ENCODE data around the gene EFNA5. TPM values are rescaled to one million over a fixed set of nuclear protein-coding genes. Genes with fewer than 3 reads are reported as not detected.
A peak's percentile ranks its signal among the peaks of the same experiment; 100 is the strongest.

The EFNA5 gene
- polyA plus RNA-seq, 6 donors from 2014 or later = not detected

GRCh38 chr5:107469485-107470294 lies 201.0 kb downstream of the EFNA5 start:
- H3K27ac Mint-ChIP-seq = peak overlapping the region in 2 of 6 donors; percentile 49 to 67
- no peaks in the 10 kb centered on the region for H3K36me3 Mint-ChIP-seq
- no peaks in the 10 kb centered on the region for H3K27me3 Mint-ChIP-seq
- no peaks in the 10 kb centered on the region for H3K9me3 Mint-ChIP-seq
- no peak for ATAC-seq (ENCODE audit: low read depth in 2 of 2)
- no peak for DNase-seq
- peaks cover 0 to 10% (median 4%) of the 10 kb centered on the region in 3 donors for H3K4me1 Mint-ChIP-seq
- H3K4me3 Mint-ChIP-seq = no peak overlapping the region

GRCh38 chr5:107469064-107469463 lies 201.7 kb downstream of the EFNA5 start:
- Mint-ChIP-seq H3K4me3 (no peak overlapping the region), H3K27me3 (no peaks in the 10 kb centered on the region), H3K4me1 (peaks cover 0 to 10% (median 4%) of the 10 kb centered on the region in 3 donors), H3K36me3 (no peaks in the 10 kb centered on the region), H3K9me3 (no peaks in the 10 kb centered on the region), H3K27ac (peak overlapping the region in 3 of 6 donors; percentile 49 to 67 (median 53))
- ATAC-seq (ENCODE audit: low read depth in 2 of 2) (no peak), DNase-seq (no peak)

GRCh38 chr5:107468276-107468675 lies 202.5 kb downstream of the EFNA5 start:
- H3K4me1 Mint-ChIP-seq = peaks cover 0 to 10% (median 4%) of the 10 kb centered on the region in 3 donors
- no peak for ATAC-seq (ENCODE audit: low read depth in 2 of 2)
- no peaks in the 10 kb centered on the region for H3K27me3 Mint-ChIP-seq
- no peak overlapping the region for H3K27ac Mint-ChIP-seq
- H3K36me3 Mint-ChIP-seq = no peaks in the 10 kb centered on the region
- H3K9me3 Mint-ChIP-seq = no peaks in the 10 kb centered on the region
- no peak overlapping the region for H3K4me3 Mint-ChIP-seq
- no peak for DNase-seq

GRCh38 chr5:107467137-107467932 lies 203.4 kb downstream of the EFNA5 start:
- Mint-ChIP-seq H3K9me3 (no peaks in the 10 kb centered on the region), H3K4me1 (peaks cover 0 to 10% (median 4%) of the 10 kb centered on the region in 3 donors), H3K4me3 (no peak overlapping the region), H3K27ac (no peak overlapping the region), H3K27me3 (no peaks in the 10 kb centered on the region), H3K36me3 (no peaks in the 10 kb centered on the region)
- DNase-seq = no peak
- ATAC-seq (ENCODE audit: low read depth in 2 of 2) = no peak

- H3K4me1 Mint-ChIP-seq = peaks cover 0 to 10% (median 4%) of the 10 kb centered on the region in 3 donors
- H3K27me3 Mint-ChIP-seq = no peaks in the 10 kb centered on the region
- no peak for DNase-seq
- H3K27ac Mint-ChIP-seq = no peak overlapping the region
- no peaks in the 10 kb centered on the region for H3K9me3 Mint-ChIP-seq
- ATAC-seq (ENCODE audit: low read depth in 2 of 2) = no peak
- no peak overlapping the region for H3K4me3 Mint-ChIP-seq
- no peaks in the 10 kb centered on the region for H3K36me3 Mint-ChIP-seq
Measured at GRCh38 chr5:107466233-107466769, 204.4 kb downstream of the EFNA5 start.

- Mint-ChIP-seq H3K36me3 (no peaks in the 10 kb centered on the region), H3K9me3 (no peaks in the 10 kb centered on the region), H3K4me1 (peaks cover 0 to 10% (median 4%) of the 10 kb centered on the region in 3 donors), H3K27me3 (no peaks in the 10 kb centered on the region), H3K27ac (no peak overlapping the region), H3K4me3 (no peak overlapping the region)
- ATAC-seq (ENCODE audit: low read depth in 2 of 2) = no peak
- no peak for DNase-seq
Measured at GRCh38 chr5:107464876-107465275, 205.9 kb downstream of the EFNA5 start.

- no peak for ATAC-seq (ENCODE audit: low read depth in 2 of 2)
- Mint-ChIP-seq H3K4me1 (peaks cover 0 to 6% (median 3%) of the 10 kb centered on the region in 3 donors), H3K27me3 (no peaks in the 10 kb centered on the region), H3K36me3 (no peaks in the 10 kb centered on the region), H3K4me3 (no peak overlapping the region), H3K9me3 (no peaks in the 10 kb centered on the region), H3K27ac (peak overlapping the region in 1 of 6 donors; percentile 16)
- DNase-seq = no peak
Measured at GRCh38 chr5:107464416-107464815, 206.3 kb downstream of the EFNA5 start.

GRCh38 chr5:107463731-107464130 lies 207.0 kb downstream of the EFNA5 start:
- H3K36me3 Mint-ChIP-seq = no peaks in the 10 kb centered on the region
- H3K27ac Mint-ChIP-seq = no peak overlapping the region
- H3K4me1 Mint-ChIP-seq = no peaks in the 10 kb centered on the region
- ATAC-seq (ENCODE audit: low read depth in 2 of 2) (no peak), DNase-seq (no peak)
- H3K4me3 Mint-ChIP-seq = no peak overlapping the region
- H3K27me3 Mint-ChIP-seq = no peaks in the 10 kb centered on the region
- H3K9me3 Mint-ChIP-seq = no peaks in the 10 kb centered on the region

GRCh38 chr5:107461770-107462169 lies 209.0 kb downstream of the EFNA5 start:
- H3K4me3 Mint-ChIP-seq = no peak overlapping the region
- DNase-seq (no peak), ATAC-seq (ENCODE audit: low read depth in 2 of 2) (no peak)
- no peak overlapping the region for H3K27ac Mint-ChIP-seq
- H3K9me3 Mint-ChIP-seq = no peaks in the 10 kb centered on the region
- no peaks in the 10 kb centered on the region for H3K27me3 Mint-ChIP-seq
- no peaks in the 10 kb centered on the region for H3K4me1 Mint-ChIP-seq
- H3K36me3 Mint-ChIP-seq = no peaks in the 10 kb centered on the region

GRCh38 chr5:107460789-107461188 lies 209.9 kb downstream of the EFNA5 start:
- DNase-seq = no peak
- no peak overlapping the region for H3K4me3 Mint-ChIP-seq
- H3K27me3 Mint-ChIP-seq = no peaks in the 10 kb centered on the region
- H3K9me3 Mint-ChIP-seq = no peaks in the 10 kb centered on the region
- H3K4me1 Mint-ChIP-seq = no peaks in the 10 kb centered on the region
- no peaks in the 10 kb centered on the region for H3K36me3 Mint-ChIP-seq
- H3K27ac Mint-ChIP-seq = peak overlapping the region in 1 of 6 donors; percentile 31
- no peak for ATAC-seq (ENCODE audit: low read depth in 2 of 2)

- no peaks in the 10 kb centered on the region for H3K36me3 Mint-ChIP-seq
- no peak overlapping the region for H3K4me3 Mint-ChIP-seq
- H3K27me3 Mint-ChIP-seq = no peaks in the 10 kb centered on the region
- no peak for DNase-seq
- no peaks in the 10 kb centered on the region for H3K9me3 Mint-ChIP-seq
- H3K27ac Mint-ChIP-seq = no peak overlapping the region
- H3K4me1 Mint-ChIP-seq = no peaks in the 10 kb centered on the region
- no peak for ATAC-seq (ENCODE audit: low read depth in 2 of 2)
Measured at GRCh38 chr5:107459605-107460004, 211.1 kb downstream of the EFNA5 start.

GRCh38 chr5:107458322-107458721 lies 212.4 kb downstream of the EFNA5 start:
- ATAC-seq (ENCODE audit: low read depth in 2 of 2) = no peak
- no peaks in the 10 kb centered on the region for H3K36me3 Mint-ChIP-seq
- no peak overlapping the region for H3K4me3 Mint-ChIP-seq
- no peak overlapping the region for H3K27ac Mint-ChIP-seq
- no peaks in the 10 kb centered on the region for H3K27me3 Mint-ChIP-seq
- H3K9me3 Mint-ChIP-seq = no peaks in the 10 kb centered on the region
- no peak for DNase-seq
- H3K4me1 Mint-ChIP-seq = no peaks in the 10 kb centered on the region

GRCh38 chr5:107457881-107458280 lies 212.9 kb downstream of the EFNA5 start:
- DNase-seq = no peak
- Mint-ChIP-seq H3K36me3 (no peaks in the 10 kb centered on the region), H3K27me3 (no peaks in the 10 kb centered on the region), H3K4me1 (no peaks in the 10 kb centered on the region), H3K27ac (no peak overlapping the region), H3K4me3 (no peak overlapping the region), H3K9me3 (no peaks in the 10 kb centered on the region)
- no peak for ATAC-seq (ENCODE audit: low read depth in 2 of 2)

GRCh38 chr5:107457138-107457537 lies 213.6 kb downstream of the EFNA5 start:
- DNase-seq (no peak), ATAC-seq (ENCODE audit: low read depth in 2 of 2) (no peak)
- Mint-ChIP-seq H3K27me3 (no peaks in the 10 kb centered on the region), H3K4me1 (no peaks in the 10 kb centered on the region), H3K9me3 (no peaks in the 10 kb centered on the region), H3K36me3 (no peaks in the 10 kb centered on the region), H3K27ac (no peak overlapping the region), H3K4me3 (no peak overlapping the region)

Data from naive B cell (primary cell).